GM12874 (cell line): ENCODE data around the gene CYP26C1.

Source experiments
- TF ChIP-seq, protein P1 (sequence below): IDR thresholded peaks from 2 replicates; pipeline ENCODE4 v1.5.1; 2011; ENCODE audit warnings: low read depth, mild to moderate bottlenecking, control low read depth, low read length, moderate library complexity; ENCODE audit not compliant: insufficient read depth

Gene CYP26C1

DNA sequence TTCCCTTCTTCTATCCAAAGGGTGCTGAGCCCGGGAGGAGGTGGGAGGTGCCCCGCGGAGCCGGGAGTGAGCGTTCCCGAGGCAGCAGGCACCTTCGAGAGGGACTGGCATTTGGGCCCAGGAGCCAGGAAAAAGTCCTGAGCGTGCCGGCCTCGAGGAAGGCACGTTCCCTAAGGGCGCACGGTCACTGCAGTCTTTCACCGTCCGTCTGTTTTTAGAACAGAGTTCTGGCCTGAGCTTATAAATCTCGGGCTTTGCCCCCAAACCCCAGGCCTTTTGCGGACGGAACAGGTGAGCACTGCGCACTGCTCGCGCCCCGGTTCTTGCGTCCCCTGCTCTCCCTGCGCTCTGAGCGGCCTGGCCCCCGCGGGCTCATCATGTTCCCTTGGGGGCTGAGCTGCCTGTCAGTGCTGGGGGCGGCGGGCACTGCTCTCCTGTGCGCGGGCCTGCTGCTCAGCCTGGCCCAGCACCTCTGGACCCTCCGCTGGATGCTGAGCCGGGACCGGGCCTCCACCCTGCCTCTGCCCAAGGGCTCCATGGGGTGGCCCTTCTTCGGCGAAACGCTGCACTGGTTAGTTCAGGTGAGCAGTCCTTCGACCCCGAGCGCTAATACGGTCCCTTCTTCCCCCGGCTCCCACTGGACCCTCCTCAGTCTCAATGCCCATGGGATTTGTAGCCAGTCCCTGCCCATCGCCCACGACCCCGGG, 442 bp downstream of the CYP26C1 start:
- TF ChIP-seq, protein P1, sequence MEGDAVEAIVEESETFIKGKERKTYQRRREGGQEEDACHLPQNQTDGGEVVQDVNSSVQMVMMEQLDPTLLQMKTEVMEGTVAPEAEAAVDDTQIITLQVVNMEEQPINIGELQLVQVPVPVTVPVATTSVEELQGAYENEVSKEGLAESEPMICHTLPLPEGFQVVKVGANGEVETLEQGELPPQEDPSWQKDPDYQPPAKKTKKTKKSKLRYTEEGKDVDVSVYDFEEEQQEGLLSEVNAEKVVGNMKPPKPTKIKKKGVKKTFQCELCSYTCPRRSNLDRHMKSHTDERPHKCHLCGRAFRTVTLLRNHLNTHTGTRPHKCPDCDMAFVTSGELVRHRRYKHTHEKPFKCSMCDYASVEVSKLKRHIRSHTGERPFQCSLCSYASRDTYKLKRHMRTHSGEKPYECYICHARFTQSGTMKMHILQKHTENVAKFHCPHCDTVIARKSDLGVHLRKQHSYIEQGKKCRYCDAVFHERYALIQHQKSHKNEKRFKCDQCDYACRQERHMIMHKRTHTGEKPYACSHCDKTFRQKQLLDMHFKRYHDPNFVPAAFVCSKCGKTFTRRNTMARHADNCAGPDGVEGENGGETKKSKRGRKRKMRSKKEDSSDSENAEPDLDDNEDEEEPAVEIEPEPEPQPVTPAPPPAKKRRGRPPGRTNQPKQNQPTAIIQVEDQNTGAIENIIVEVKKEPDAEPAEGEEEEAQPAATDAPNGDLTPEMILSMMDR = no peak

DNA sequence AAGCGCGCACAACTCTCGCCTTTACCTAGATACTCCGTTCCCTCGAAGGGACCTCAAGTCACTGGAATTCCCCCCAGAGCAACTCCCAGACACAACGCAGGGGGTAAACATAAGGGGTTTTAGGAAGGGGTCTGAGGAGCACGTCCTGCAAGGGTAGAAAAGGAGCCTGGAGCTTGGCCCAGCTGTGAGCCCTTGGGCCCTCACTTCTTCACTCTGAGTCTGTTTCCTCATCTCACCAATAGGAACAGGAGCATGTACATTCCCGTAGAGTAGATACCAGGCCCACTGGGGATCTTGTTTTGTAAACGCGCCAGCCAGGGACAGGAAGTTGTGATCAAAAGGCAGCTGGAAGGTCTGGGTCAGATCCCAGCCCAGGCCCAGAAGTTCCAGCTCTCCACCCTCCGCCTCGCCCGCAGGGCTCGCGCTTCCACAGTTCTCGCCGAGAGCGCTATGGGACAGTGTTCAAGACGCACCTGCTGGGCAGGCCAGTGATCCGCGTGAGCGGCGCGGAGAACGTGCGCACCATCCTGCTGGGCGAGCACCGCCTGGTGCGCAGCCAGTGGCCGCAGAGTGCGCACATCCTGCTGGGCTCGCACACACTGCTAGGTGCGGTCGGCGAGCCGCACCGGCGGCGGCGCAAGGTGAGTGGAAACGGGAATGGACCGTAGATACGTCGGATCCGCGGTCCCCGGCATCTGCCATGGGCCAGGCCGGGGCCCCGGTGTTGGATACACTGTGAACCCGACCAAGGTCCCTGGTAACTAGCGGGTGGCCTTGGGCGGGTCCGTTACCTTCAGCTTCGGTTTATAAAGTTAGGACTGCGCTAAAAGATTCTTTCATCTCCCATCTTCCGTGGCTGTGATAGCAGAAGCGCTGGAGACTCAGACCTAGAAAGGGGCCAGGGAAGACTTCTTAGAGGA, 1.3 kb downstream of the CYP26C1 start:
- TF ChIP-seq, protein P1 = no peak

DNA sequence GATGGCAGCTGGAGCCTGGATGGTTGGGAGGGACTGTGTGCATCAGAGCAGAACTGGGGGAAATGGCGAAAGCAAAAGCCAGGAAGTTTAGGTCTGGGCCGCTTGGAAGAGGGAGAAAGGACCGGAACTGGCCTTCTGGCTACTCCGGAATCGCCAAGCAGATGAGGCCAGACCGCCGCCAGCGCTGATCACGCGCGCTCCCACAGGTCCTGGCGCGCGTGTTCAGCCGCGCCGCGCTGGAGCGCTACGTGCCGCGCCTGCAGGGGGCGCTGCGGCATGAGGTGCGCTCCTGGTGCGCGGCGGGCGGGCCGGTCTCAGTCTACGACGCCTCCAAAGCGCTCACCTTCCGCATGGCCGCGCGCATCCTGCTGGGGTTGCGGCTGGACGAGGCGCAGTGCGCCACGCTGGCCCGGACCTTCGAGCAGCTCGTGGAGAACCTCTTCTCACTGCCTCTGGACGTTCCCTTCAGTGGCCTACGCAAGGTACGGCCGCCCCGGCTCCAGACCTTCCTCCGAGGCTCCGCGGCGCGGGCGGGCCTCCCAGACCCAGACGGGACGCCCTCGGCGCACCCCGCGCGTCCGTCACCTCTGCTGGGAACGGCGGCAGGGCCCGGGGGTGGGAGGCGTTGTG, 2.0 kb downstream of the CYP26C1 start:
- TF ChIP-seq, protein P1 = peak; percentile 90

DNA sequence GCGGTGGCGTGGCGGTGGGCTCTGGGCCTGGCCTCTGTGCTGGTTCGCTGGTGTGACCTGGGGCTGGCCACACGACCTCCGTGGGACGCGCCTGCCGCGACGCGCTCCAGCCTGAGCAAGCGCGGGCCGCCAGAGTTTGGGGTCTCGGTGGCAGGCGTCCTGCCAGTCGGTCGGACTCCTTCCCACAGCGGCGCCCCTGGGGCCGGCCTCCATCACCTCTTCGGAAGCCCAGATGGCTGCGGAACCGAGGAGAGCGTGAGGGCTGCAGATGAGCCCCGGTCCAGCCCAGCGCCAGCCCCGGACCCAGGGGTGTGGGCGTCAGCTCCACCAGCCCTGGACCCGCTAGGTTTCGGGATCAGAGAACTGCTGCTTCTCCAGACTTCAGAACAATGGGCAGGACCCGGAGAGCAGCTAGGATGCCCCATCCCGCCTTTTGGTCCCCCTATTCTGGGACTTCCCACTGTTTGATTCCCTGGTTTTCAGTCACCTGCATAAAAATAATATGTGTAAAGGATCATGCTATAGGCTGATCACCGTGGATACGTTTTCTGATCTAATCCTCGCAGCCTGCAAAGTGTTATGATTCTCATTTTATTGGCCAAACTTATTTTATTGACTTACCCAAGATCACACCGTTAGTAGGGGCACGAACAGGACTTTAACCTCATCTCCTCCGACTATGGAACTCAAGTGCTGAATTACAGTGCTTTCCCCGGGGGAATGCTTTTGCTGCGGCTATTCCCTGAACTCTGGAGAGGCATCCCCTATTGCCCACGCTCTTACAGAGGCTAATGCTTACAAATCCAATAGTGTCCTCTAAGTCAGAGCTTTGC, 2.8 kb downstream of the CYP26C1 start:
- TF ChIP-seq, protein P1 = no peak

DNA sequence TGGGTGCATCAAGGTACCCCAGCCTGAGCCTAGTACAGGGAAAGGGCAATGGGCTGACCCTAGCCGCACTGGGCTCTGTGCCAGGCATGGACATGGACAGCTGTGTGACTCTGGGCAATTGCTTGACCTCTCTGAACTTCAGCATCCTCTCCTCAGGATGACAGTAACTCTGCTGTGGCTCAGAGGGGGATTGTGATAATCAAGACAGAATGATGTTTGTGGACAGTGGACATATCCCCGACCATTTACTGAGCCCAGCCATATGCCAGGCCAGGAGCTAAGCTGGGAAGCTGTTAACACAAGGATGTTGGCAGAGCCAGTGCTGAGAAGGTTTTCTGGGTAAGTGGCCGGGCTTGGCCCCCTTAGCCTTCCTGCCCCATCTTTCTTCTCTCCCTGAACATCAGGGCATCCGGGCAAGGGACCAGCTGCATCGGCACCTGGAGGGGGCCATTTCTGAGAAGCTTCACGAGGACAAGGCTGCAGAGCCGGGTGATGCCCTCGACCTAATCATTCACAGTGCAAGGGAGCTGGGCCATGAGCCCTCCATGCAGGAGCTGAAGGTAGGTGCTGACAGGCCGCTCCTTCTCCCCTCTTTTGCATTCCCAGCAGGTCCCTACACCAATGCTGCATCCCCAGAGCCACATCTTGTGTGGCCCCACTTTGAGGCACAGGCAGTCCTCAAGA, 3.5 kb downstream of the CYP26C1 start:
- TF ChIP-seq, protein P1 = no peak

DNA sequence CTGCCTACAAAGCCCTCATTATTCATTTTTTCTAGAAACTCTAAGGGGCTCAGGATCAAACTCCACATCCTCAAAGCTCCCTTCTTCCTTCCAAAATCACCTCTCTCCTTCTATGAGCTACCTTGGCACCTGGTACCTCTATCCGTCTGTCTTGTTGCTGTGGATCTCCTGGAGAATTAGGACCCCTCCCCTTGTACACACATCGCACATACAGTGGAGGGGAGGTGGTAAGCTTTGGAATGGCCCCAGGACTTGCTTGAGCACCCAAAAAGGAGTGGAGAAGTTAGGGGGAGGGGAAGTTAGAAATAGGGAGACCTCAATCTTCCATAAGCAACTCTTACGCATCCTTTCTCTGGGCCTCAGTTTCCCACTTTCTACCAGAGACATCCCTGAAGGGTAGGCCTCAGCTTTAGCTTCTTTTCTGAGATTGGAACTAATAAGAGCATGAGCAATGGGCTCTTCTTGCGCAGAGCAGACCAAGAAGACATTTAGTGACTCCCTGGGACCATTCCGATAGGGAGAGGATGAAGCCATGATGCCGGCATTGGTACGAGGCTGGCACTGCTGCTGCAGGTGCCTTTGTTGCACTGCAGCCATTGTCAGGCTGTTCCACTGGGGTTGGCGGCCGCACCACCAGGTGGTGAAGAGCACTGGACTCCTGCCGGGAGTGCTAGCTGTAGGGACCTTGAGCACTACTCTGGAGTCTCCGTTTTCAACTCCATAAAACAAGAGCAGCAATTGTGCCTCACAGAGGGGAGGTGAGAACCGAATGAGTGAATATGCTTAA, 4.5 kb downstream of the CYP26C1 start:
- TF ChIP-seq, protein P1 = no peak
